ENCODE results near the gene GNAQ. TPM values are rescaled to one million over a fixed set of nuclear protein-coding genes. Genes with fewer than 3 reads are reported as not detected.
A peak's percentile ranks its signal among the peaks of the same experiment; 100 is the strongest.

GNAQ gene
- polyA plus RNA-seq, 3 donors, result 8.3 to 51.0 (median 9.6) TPM

GRCh38 chr9:77929942-77930341 lies 101.7 kb downstream of the GNAQ start:
- Mint-ChIP-seq H3K36me3 (peaks cover 16 to 24% of the 10 kb centered on the region in 2 donors), H3K27ac (no peak overlapping the region), H3K27me3 (ENCODE audit: low read depth in 3 of 3) (peaks cover 0 to 1% (median 0%) of the 10 kb centered on the region in 3 donors), H3K4me1 (peaks cover 51% of the 10 kb centered on the region), H3K9me3 (peaks cover 0 to 3% (median 0%) of the 10 kb centered on the region in 7 donors), H3K4me3 (no peak overlapping the region)
- DNase-seq, result no peak
- Histone ChIP-seq H3K79me2 (ENCODE audit: insufficient read depth, low read length) (peaks cover 98% of the 10 kb centered on the region), H3K4me3 (replicated peaks in 1 of 3; ENCODE audit: low read depth in 2 of 3, low read length in 3 of 3) (no peak overlapping the region), H3K9ac (ENCODE audit: insufficient read depth, low read length, poor library complexity, severe bottlenecking) (no peak overlapping the region), H3K27ac (ENCODE audit: low read depth in 1 of 2, low read length in 2 of 2) (no peak overlapping the region), H4K20me1 (ENCODE audit: insufficient read depth, low read length) (peaks cover 94% of the 10 kb centered on the region), H3K27me3 (ENCODE audit: control insufficient read depth in 2 of 2, insufficient read depth in 2 of 2, low read length in 2 of 2) (no peaks in the 10 kb centered on the region), H3K9me3 (replicated peaks in 1 of 2; ENCODE audit: control insufficient read depth in 1 of 2, insufficient read depth in 1 of 2, low read length in 2 of 2) (no peaks in the 10 kb centered on the region), H3K4me2 (replicated peaks; ENCODE audit: extremely low read depth, low read length, poor library complexity, severe bottlenecking) (no peak overlapping the region), H3K36me3 (replicated peaks in 1 of 2; ENCODE audit: control insufficient read depth in 1 of 2, insufficient read depth in 2 of 2, low read length in 2 of 2) (peaks cover 0 to 11% of the 10 kb centered on the region in 2 donors), H3K4me1 (ENCODE audit: control insufficient read depth in 1 of 2, insufficient read depth in 2 of 2, low read length in 2 of 2) (peaks cover 42 to 48% of the 10 kb centered on the region in 2 donors), H2AFZ (ENCODE audit: insufficient read depth, low read depth, low read length, poor library complexity, severe bottlenecking) (no peak overlapping the region)
- intact Hi-C loops (cut with micrococcal nuclease), result loop anchor here in 1 of 2 donors (10.0 kb wide), 1 partner anchor 65 kb away; no protein-coding TSS in a partner anchor
- no peak for TF ChIP-seq CTCF (IDR thresholded peaks at IDR 0.05)

DNA sequence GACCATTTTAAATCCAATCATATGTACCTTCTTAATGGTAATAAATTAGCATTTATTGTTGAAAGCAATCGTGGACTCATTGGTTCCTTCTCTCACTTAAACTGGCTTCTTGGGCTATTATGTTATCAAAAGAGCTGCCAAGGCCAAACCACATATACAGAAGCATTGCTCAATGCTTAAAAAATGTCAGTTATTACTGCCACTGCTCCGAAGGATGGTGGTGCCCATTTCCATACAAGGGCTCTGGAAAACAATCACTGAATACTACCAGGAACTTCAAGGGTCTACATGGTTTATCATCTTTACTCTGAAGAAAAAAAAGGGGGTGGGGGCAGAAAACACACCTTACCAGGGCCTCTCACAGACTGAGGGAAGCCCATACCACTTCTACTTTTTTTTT lies 104.3 kb downstream of the GNAQ start:
- H3K9me3 ChIP-seq (replicated peaks in 1 of 2; ENCODE audit: control insufficient read depth in 1 of 2, insufficient read depth in 1 of 2, low read length in 2 of 2), result no peaks in the 10 kb centered on the region
- DNase-seq, result no peak
- Mint-ChIP-seq H3K27me3 (ENCODE audit: low read depth in 3 of 3) (no peaks in the 10 kb centered on the region), H3K4me3 (no peak overlapping the region), H3K4me1 (peaks cover 34% of the 10 kb centered on the region), H3K9me3 (no peaks in the 10 kb centered on the region), H3K27ac (peak overlapping the region; percentile 3 to 78 (median 17)), H3K36me3 (peaks cover 11 to 27% of the 10 kb centered on the region in 2 donors)
- H2AFZ ChIP-seq (ENCODE audit: insufficient read depth, low read depth, low read length, poor library complexity, severe bottlenecking), result no peak overlapping the region
- H3K4me3 ChIP-seq (replicated peaks in 1 of 3; ENCODE audit: low read depth in 2 of 3, low read length in 3 of 3), result no peak overlapping the region
- H3K36me3 ChIP-seq (replicated peaks in 1 of 2; ENCODE audit: control insufficient read depth in 1 of 2, insufficient read depth in 2 of 2, low read length in 2 of 2), result peaks cover 0 to 14% of the 10 kb centered on the region in 2 donors
- intact Hi-C loops (cut with micrococcal nuclease), result no loop called here
- peak overlapping the region; percentile 25 for H3K4me2 ChIP-seq (replicated peaks; ENCODE audit: extremely low read depth, low read length, poor library complexity, severe bottlenecking)
- peak overlapping the region in 1 of 2 donors; percentile 74 for H3K27ac ChIP-seq (ENCODE audit: low read depth in 1 of 2, low read length in 2 of 2)
- H3K79me2 ChIP-seq (ENCODE audit: insufficient read depth, low read length), result peaks cover 98% of the 10 kb centered on the region
- 0% methylated on average over 1 of the region's 2 CpGs for WGBS (ENCODE audit: insufficient coverage)
- H3K9ac ChIP-seq (ENCODE audit: insufficient read depth, low read length, poor library complexity, severe bottlenecking), result no peak overlapping the region
- peaks cover 96% of the 10 kb centered on the region for H4K20me1 ChIP-seq (ENCODE audit: insufficient read depth, low read length)
- peaks cover 26 to 33% of the 10 kb centered on the region in 2 donors for H3K4me1 ChIP-seq (ENCODE audit: control insufficient read depth in 1 of 2, insufficient read depth in 2 of 2, low read length in 2 of 2)
- H3K27me3 ChIP-seq (ENCODE audit: control insufficient read depth in 2 of 2, insufficient read depth in 2 of 2, low read length in 2 of 2), result no peaks in the 10 kb centered on the region
- no peak for TF ChIP-seq CTCF (IDR thresholded peaks at IDR 0.05)

All from CD14-positive monocyte (primary cell).